T-helper 2 cell treated with Interferon-gamma antibody and Interleukin-4, amounts not matched to agents 100 ng/mL and 5 ng/mL, for 36 hours (primary cell): Measurements from ENCODE around the gene ZKSCAN4. TPM values are rescaled to one million over a fixed set of nuclear protein-coding genes. Genes with fewer than 3 reads are reported as not detected.

Experiments used
- intact Hi-C: fragments of 100-400 bp; cut with micrococcal nuclease; formaldehyde crosslinking; loops from one replicate; pipeline ENCODE4 v1.15.1; 2023
- total RNA-seq: library from RNA; stranded (reverse); gene quantifications from 2 replicates; pipeline ENCODE4 v1.2.3, GENCODE V29; 2022

The ZKSCAN4 gene
- total RNA-seq, 1 donor from 2014 or later = 6.4 TPM

GRCh38 chr6:28251661-28252008, 434 bp downstream of the ZKSCAN4 start:
- intact Hi-C loops = loop anchor here (1.0 kb wide), 3 partner anchors 16 to 148 kb away; partner anchors contain the start of genes ZKSCAN8, ZSCAN12 and ZSCAN26

- intact Hi-C loops = no loop called here
Measured at GRCh38 chr6:28250747-28251146, 1.3 kb downstream of the ZKSCAN4 start.

- intact Hi-C loops = no loop called here
Measured at GRCh38 chr6:28248916-28249315, 3.2 kb downstream of the ZKSCAN4 start.

GRCh38 chr6:28245206-28245941, 6.7 kb downstream of the ZKSCAN4 start:
- intact Hi-C loops = no loop called here

GRCh38 chr6:28243946-28244345, 8.1 kb downstream of the ZKSCAN4 start:
- intact Hi-C loops = no loop called here

GRCh38 chr6:28240471-28240870, 11.6 kb downstream of the ZKSCAN4 start:
- intact Hi-C loops = no loop called here

GRCh38 chr6:28239636-28240035, 12.4 kb downstream of the ZKSCAN4 start:
- intact Hi-C loops = no loop called here

GRCh38 chr6:28235912-28236452, 16.1 kb downstream of the ZKSCAN4 start:
- intact Hi-C loops = no loop called here

GRCh38 chr6:28232785-28233184, 19.3 kb downstream of the ZKSCAN4 start:
- intact Hi-C loops = no loop called here

- intact Hi-C loops = loop anchor here (5.0 kb wide), 1 partner anchor 144 kb away; the partner anchor contains the start of gene ZNF165
Measured at GRCh38 chr6:28226460-28226859, 25.6 kb downstream of the ZKSCAN4 start.

- intact Hi-C loops = loop anchor here (5.0 kb wide), 1 partner anchor 143 kb away; the partner anchor contains the start of gene ZNF165
Measured at GRCh38 chr6:28225056-28225834, 26.8 kb downstream of the ZKSCAN4 start, which contains the start of gene ZSCAN9. TSS of gene ZSCAN9 (plus strand) at chr6:28225275. CDS start at chr6:28227085, 1,810 bp downstream.

- intact Hi-C loops = loop anchor here (5.0 kb wide), 1 partner anchor 142 kb away; the partner anchor contains the start of gene ZNF165
Measured at GRCh38 chr6:28224131-28225055, 27.7 kb downstream of the ZKSCAN4 start.

- intact Hi-C loops = no loop called here
Measured at GRCh38 chr6:28220257-28221133, 31.6 kb downstream of the ZKSCAN4 start.

- intact Hi-C loops = no loop called here
Measured at GRCh38 chr6:28218312-28219248, 33.5 kb downstream of the ZKSCAN4 start.

GRCh38 chr6:28217890-28218289, 34.2 kb downstream of the ZKSCAN4 start:
- intact Hi-C loops = no loop called here

GRCh38 chr6:28215425-28215824, 36.6 kb downstream of the ZKSCAN4 start:
- intact Hi-C loops = no loop called here

- intact Hi-C loops = no loop called here
Measured at GRCh38 chr6:28213213-28213523, 38.9 kb downstream of the ZKSCAN4 start.

GRCh38 chr6:28212510-28213212, 39.4 kb downstream of the ZKSCAN4 start:
- intact Hi-C loops = no loop called here
